ENCODE measurements around the gene SLC5A2.
A peak's percentile ranks its signal among the peaks of the same experiment; 100 is the strongest.

Gene SLC5A2

GRCh38 chr16:31507617-31507928 is 24.6 kb downstream of the SLC5A2 start:
- DNase-seq (ENCODE audit: extremely low read depth, low read depth): no peak
- TF ChIP-seq CTCF (IDR thresholded peaks at IDR 0.05; ENCODE audit: low read depth, low read length): no peak

GRCh38 chr16:31507929-31508705 is 25.2 kb downstream of the SLC5A2 start, which contains the start of gene RUSF1:
Gene RUSF1 (minus strand): TSS chr16:31508391. CDS start chr16:31508373, 18 bp downstream.
- no peak for TF ChIP-seq CTCF (IDR thresholded peaks at IDR 0.05; ENCODE audit: low read depth, low read length)
- peak; percentile 75 for DNase-seq (ENCODE audit: extremely low read depth, low read depth)

- no peak for TF ChIP-seq CTCF (IDR thresholded peaks at IDR 0.05; ENCODE audit: low read depth, low read length)
- no peak for DNase-seq (ENCODE audit: extremely low read depth, low read depth)
Observed at GRCh38 chr16:31508706-31509195, 25.8 kb downstream of the SLC5A2 start.

GRCh38 chr16:31513126-31513525 is 30.2 kb downstream of the SLC5A2 start:
- DNase-seq (ENCODE audit: extremely low read depth, low read depth): no peak
- TF ChIP-seq CTCF (IDR thresholded peaks at IDR 0.05; ENCODE audit: low read depth, low read length): no peak

GRCh38 chr16:31513884-31514283 is 31.0 kb downstream of the SLC5A2 start:
- no peak for TF ChIP-seq CTCF (IDR thresholded peaks at IDR 0.05; ENCODE audit: low read depth, low read length)
- no peak for DNase-seq (ENCODE audit: extremely low read depth, low read depth)

GRCh38 chr16:31517800-31518402 is 35.0 kb downstream of the SLC5A2 start:
- no peak for DNase-seq (ENCODE audit: extremely low read depth, low read depth)

More at GRCh38 chr16:31517800-31518402, 35.0 kb downstream of the SLC5A2 start:
- no peak for TF ChIP-seq CTCF (IDR thresholded peaks at IDR 0.05; ENCODE audit: low read depth, low read length)
